GM13977 (cell line): ENCODE results near the gene PLEKHG5.
"Not testable (repeated sequence)": the region's sequence is repeated elsewhere in the genome, so short reads cannot be mapped to it uniquely, and the experiment has no call there.

ENCODE experiments used
- DNase-seq: peaks from one replicate; pipeline ENCODE4 v3.0.0; 2012; ENCODE audit warnings: low spot score
- in situ Hi-C: fragments of 300-500 bp; cut with MboI; formaldehyde crosslinking; loops from one replicate; pipeline ENCODE4 v1.12.0; 2022; ENCODE audit warnings: low sequenced_read_pairs, low pct_unique_long_range_greater_than_20kb, mixed read lengths, inconsistent platforms; ENCODE audit not compliant: unreplicated experiment
- TF ChIP-seq, protein P1 (sequence below): IDR thresholded peaks from 2 replicates; pipeline ENCODE4 v1.5.1; 2012; ENCODE audit warnings: mild to moderate bottlenecking, control low read depth; ENCODE audit not compliant: insufficient read depth; ENCODE audit errors: extremely low read depth, missing control alignments

Gene PLEKHG5

DNA sequence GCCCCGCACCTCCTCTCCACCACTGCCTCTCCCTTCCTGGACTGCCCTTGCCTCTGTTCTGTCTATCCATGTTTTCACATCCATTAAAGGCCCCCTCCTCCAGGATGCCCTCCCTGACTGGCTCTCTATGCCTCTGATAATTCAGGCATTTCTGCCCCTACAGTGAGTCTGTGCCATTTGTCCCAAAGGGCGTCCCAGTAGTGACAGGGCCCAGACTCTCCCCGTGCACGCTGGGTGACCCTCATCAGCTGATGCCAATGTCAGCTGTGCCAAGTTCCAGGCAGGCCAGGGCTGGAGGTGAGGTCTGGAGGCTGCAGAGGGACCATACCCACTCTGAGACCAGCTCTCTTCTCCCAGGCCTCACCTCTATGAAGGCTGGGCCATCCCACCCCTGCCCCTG, 3.2 kb upstream of the PLEKHG5 start:
- no peak for DNase-seq
- TF ChIP-seq, protein P1, sequence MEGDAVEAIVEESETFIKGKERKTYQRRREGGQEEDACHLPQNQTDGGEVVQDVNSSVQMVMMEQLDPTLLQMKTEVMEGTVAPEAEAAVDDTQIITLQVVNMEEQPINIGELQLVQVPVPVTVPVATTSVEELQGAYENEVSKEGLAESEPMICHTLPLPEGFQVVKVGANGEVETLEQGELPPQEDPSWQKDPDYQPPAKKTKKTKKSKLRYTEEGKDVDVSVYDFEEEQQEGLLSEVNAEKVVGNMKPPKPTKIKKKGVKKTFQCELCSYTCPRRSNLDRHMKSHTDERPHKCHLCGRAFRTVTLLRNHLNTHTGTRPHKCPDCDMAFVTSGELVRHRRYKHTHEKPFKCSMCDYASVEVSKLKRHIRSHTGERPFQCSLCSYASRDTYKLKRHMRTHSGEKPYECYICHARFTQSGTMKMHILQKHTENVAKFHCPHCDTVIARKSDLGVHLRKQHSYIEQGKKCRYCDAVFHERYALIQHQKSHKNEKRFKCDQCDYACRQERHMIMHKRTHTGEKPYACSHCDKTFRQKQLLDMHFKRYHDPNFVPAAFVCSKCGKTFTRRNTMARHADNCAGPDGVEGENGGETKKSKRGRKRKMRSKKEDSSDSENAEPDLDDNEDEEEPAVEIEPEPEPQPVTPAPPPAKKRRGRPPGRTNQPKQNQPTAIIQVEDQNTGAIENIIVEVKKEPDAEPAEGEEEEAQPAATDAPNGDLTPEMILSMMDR: no peak
- in situ Hi-C loops: loop anchor here (25.0 kb wide), 1 partner anchor 718 kb away; no protein-coding TSS in a partner anchor

DNA sequence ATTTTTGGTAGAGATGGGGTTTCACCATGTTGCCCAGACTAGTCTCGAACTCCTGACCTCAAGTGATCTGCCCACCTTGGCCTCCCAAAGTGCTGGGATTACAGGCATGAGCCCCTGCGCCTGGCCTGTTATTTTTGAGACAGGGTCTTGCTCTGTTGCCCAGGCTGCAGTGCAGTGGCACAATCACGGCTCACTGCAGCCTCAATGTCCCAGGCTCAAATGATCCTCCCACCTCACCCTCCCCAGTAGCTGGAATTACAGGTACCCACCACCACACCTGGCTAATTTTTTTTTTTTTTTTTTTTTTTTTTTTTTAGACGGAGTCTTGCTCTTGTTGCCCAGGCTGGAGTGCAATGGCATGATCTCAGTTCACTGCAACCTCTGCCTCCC, 2.4 kb upstream of the PLEKHG5 start:
- not testable (repeated sequence) for DNase-seq
- in situ Hi-C loops: loop anchor here (25.0 kb wide), 1 partner anchor 718 kb away; no protein-coding TSS in a partner anchor

DNA sequence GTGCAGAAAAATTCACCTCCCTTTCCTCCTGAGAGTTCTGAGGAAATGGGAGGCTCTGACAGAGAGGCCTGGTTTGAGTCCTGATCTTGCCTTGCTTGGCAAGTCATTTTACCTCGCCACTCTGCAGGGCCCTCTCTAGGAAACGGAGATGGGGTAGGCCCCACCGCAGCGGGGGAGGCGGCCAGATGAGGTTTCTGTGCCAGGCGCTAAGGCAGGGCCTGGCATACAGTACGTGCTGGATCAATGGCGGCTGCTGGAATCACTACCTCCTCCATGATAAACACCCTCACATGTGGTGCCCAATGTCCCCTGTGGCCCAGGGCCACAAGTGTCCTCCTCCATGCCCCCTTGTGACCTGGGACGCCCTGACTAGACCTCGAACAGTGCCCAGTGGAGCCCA, 499 bp upstream of the PLEKHG5 start:
- TF ChIP-seq, protein P1: no peak
- DNase-seq: no peak
- in situ Hi-C loops: loop anchor here (25.0 kb wide), 1 partner anchor 720 kb away; no protein-coding TSS in a partner anchor

DNA sequence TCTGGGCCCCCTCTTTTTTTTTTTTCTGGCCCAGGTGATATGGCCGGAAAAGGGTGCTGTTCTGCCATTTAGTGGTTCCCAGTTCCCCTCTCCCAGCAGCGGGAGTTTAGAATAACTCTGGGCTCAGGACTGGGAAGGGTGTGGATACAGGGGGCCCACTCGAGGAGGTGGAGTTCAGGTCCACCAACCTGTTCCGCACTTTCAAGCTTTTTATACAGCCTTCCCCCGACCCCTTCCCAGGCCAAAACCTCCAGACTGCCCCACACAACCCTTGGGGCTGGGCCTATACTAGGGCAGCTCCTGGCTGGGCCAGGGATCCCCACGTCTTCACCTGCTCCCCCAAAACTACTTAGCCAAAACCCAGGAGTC, 402 bp downstream of the PLEKHG5 start:
- in situ Hi-C loops: loop anchor here (25.0 kb wide), 1 partner anchor 721 kb away; no protein-coding TSS in a partner anchor
- no peak for DNase-seq

DNA sequence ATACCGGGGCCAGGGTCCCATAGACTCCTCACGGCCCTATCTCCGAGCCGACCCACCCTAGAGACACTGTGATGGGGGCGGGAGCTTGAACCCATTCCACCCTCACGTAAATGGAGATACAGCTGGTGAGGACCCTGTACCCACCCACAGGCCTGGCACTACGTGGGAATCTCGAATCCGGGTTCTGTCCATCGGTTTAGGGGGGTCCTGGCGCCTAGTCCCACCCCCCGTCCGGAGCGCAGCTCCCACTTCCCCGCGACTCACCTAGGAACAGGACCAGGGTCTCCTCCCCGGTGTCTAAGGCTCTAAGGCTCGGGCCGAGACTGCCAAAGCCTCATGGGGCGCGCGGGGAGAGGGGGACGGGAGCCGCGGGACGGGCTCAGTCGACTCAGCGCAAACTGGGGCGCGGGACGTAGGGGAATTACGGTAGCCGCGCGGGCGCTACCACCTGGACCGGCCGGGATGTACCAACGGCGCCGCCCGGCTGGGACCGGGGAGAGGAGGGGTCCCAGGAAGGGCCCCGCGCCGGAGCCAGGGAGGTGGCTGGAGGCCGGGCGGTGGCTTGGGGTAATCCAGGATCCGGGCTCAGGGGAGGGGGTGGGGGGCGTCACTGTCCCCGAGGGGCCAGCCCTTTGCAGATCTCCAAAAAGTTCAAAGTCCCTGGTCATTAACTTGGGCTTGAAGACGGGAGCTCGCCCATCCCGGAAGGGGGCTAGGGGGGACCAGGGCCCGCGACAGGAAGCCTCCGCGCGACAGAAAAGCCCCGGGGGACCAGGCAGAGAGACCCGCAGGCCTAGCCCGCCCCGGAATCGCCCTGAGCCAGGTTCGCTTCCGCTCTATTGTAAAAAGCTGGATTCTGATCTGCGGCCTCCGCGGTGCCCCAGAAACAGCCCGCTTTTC, 1.0 kb downstream of the PLEKHG5 start:
- DNase-seq: peak; percentile 83
- in situ Hi-C loops: loop anchor here (25.0 kb wide), 1 partner anchor 722 kb away; no protein-coding TSS in a partner anchor
- TF ChIP-seq, protein P1: no peak

More for the DNA sequence above, 402 bp downstream of the PLEKHG5 start:
- TF ChIP-seq, protein P1: no peak

DNA sequence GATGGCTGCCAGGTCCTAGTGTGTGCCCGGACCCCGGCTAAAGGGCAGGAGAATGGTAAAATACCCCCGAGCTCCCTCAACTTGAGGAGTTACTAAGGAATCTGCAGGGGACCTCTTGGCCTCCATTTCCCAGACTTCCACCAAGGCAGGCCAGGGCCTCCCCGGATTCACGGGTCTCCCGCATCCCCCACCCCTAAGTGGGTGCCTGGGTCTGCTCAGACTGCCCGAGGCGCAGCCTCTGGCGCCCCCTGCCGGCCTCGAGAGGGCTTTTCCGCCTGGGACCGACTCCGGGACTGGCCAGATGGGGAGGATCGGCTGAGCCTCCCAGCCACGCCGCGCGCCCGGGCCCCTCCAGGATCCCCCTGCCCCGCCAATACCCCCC, 1.7 kb downstream of the PLEKHG5 start:
- DNase-seq: peak; percentile 94
- in situ Hi-C loops: loop anchor here (25.0 kb wide), 1 partner anchor 723 kb away; no protein-coding TSS in a partner anchor
- TF ChIP-seq, protein P1: peak; percentile 98

DNA sequence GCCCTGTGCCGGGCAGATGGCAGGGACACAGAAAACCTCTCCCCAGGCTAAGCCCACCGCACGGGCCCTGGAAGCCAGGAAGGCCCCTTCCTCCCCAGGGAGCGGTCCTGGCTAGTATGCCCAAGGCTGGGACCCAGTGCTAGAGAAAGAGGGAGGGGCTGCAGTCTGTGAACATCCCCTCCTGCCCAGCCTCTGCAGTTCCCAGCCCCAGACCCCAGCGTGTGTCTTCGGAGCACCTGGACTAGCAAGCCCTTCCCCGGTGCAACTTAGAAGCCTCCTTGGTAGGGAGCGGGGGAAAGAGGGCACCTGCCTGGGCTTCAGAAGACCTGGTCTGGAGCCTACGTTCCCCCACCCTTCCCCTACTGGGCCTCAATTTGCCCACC, 2.1 kb downstream of the PLEKHG5 start:
- TF ChIP-seq, protein P1: no peak
- DNase-seq: no peak
- in situ Hi-C loops: loop anchor here (25.0 kb wide), 1 partner anchor 723 kb away; no protein-coding TSS in a partner anchor
